Measurements from ENCODE around the gene ZNF208. TPM values are rescaled to one million over a fixed set of nuclear protein-coding genes. Genes with fewer than 3 reads are reported as not detected.

The ZNF208 gene
- total RNA-seq, 5 donors from 2014 or later (not counting 1 experiment from before 2014, with no cell fraction given) = 1.9 to 6.7 (median 3.2) TPM

- H3K9me3 ChIP-seq = peaks cover 15% of the 10 kb centered on the region
These were observed 40.3 kb downstream of the ZNF208 start for GRCh38 chr19:21970466-21970865.

GRCh38 chr19:21947775-21948174, 63.0 kb downstream of the ZNF208 start:
- no peak for ATAC-seq (replicated peaks in 1 of 4)
- Mint-ChIP-seq H3K4me3 (no peak overlapping the region), H3K9me3 (peaks cover 13 to 45% (median 45%) of the 10 kb centered on the region in 3 donors), H3K36me3 (peaks cover 3% of the 10 kb centered on the region), H3K27me3 (no peaks in the 10 kb centered on the region), H3K4me1 (no peaks in the 10 kb centered on the region), H3K27ac (no peak overlapping the region)
- no peaks in the 10 kb centered on the region for H3K36me3 ChIP-seq (ENCODE audit: control insufficient read depth in 2 of 2, extremely low read depth in 1 of 2, insufficient read depth in 1 of 2, low read length in 1 of 2)
- H3K27me3 ChIP-seq (replicated peaks in 1 of 2; ENCODE audit: control insufficient read depth in 2 of 2, extremely low read depth in 1 of 2, insufficient read depth in 2 of 2, low read length in 1 of 2) = no peaks in the 10 kb centered on the region
- peaks cover 6% of the 10 kb centered on the region for H3K9me3 ChIP-seq
- peak overlapping the region in 1 of 2 donors; percentile 57 for H3K4me3 ChIP-seq (ENCODE audit: control insufficient read depth in 1 of 2, extremely low read depth in 1 of 2, low read length in 1 of 2)
- 62% methylated on average over 3 of the region's 8 CpGs for WGBS (ENCODE audit: insufficient coverage)
- H3K4me1 ChIP-seq (ENCODE audit: control insufficient read depth in 1 of 2, extremely low read depth in 1 of 2, insufficient read depth in 2 of 2, low read length in 2 of 2) = no peaks in the 10 kb centered on the region
- no peak overlapping the region for H3K27ac ChIP-seq (ENCODE audit: low read length)
- CTCF ChIA-PET = no interaction called here
- POLR2A ChIA-PET = no interaction called here
- DNase-seq = peak in 1 of 35 experiments; percentile 1

More at GRCh38 chr19:21970466-21970865, 40.3 kb downstream of the ZNF208 start:
- Mint-ChIP-seq H3K27me3 (no peaks in the 10 kb centered on the region), H3K4me3 (no peak overlapping the region), H3K9me3 (peaks cover 15 to 63% (median 61%) of the 10 kb centered on the region in 3 donors), H3K27ac (no peak overlapping the region), H3K4me1 (no peaks in the 10 kb centered on the region), H3K36me3 (peaks cover 12% of the 10 kb centered on the region)
- DNase-seq (no peak), ATAC-seq (replicated peaks in 1 of 4) (no peak)
- no peaks in the 10 kb centered on the region for H3K27me3 ChIP-seq (replicated peaks in 1 of 2; ENCODE audit: control insufficient read depth in 2 of 2, extremely low read depth in 1 of 2, insufficient read depth in 2 of 2, low read length in 1 of 2)
- ChIA-PET POLR2A (no interaction called here), CTCF (no interaction called here)
- H3K27ac ChIP-seq (ENCODE audit: low read length) = no peak overlapping the region
- H3K36me3 ChIP-seq (ENCODE audit: control insufficient read depth in 2 of 2, extremely low read depth in 1 of 2, insufficient read depth in 1 of 2, low read length in 1 of 2) = no peaks in the 10 kb centered on the region
- H3K4me3 ChIP-seq (ENCODE audit: control insufficient read depth in 1 of 2, extremely low read depth in 1 of 2, low read length in 1 of 2) = no peak overlapping the region
- H3K4me1 ChIP-seq (ENCODE audit: control insufficient read depth in 1 of 2, extremely low read depth in 1 of 2, insufficient read depth in 2 of 2, low read length in 2 of 2) = no peaks in the 10 kb centered on the region
- no CpG with 5 or more reads among the region's 1 CpG for WGBS (ENCODE audit: insufficient coverage)

GRCh38 chr19:21940684-21941083, 70.1 kb downstream of the ZNF208 start:
- Histone ChIP-seq H3K27me3 (replicated peaks in 1 of 2; ENCODE audit: control insufficient read depth in 2 of 2, extremely low read depth in 1 of 2, insufficient read depth in 2 of 2, low read length in 1 of 2) (no peaks in the 10 kb centered on the region), H3K4me3 (ENCODE audit: control insufficient read depth in 1 of 2, extremely low read depth in 1 of 2, low read length in 1 of 2) (no peak overlapping the region), H3K36me3 (ENCODE audit: control insufficient read depth in 2 of 2, extremely low read depth in 1 of 2, insufficient read depth in 1 of 2, low read length in 1 of 2) (no peaks in the 10 kb centered on the region), H3K9me3 (no peaks in the 10 kb centered on the region), H3K27ac (ENCODE audit: low read length) (no peak overlapping the region), H3K4me1 (ENCODE audit: control insufficient read depth in 1 of 2, extremely low read depth in 1 of 2, insufficient read depth in 2 of 2, low read length in 2 of 2) (no peaks in the 10 kb centered on the region)
- Mint-ChIP-seq H3K36me3 (no peaks in the 10 kb centered on the region), H3K27ac (no peak overlapping the region), H3K4me3 (no peak overlapping the region), H3K9me3 (peaks cover 0 to 24% (median 21%) of the 10 kb centered on the region in 3 donors), H3K4me1 (no peaks in the 10 kb centered on the region), H3K27me3 (no peaks in the 10 kb centered on the region)
- ChIA-PET CTCF (no interaction called here), POLR2A (no interaction called here)
- DNase-seq (no peak), ATAC-seq (replicated peaks in 1 of 4) (no peak)
- 80% methylated on average over 30 of the region's 30 CpGs for WGBS (ENCODE audit: insufficient coverage)

- H3K36me3 ChIP-seq (ENCODE audit: control insufficient read depth in 2 of 2, extremely low read depth in 1 of 2, insufficient read depth in 1 of 2, low read length in 1 of 2) = no peaks in the 10 kb centered on the region
- no peaks in the 10 kb centered on the region for H3K9me3 ChIP-seq
- no peaks in the 10 kb centered on the region for H3K27me3 ChIP-seq (replicated peaks in 1 of 2; ENCODE audit: control insufficient read depth in 2 of 2, extremely low read depth in 1 of 2, insufficient read depth in 2 of 2, low read length in 1 of 2)
- H3K27ac Mint-ChIP-seq = no peak overlapping the region
- H3K27ac ChIP-seq (ENCODE audit: low read length) = no peak overlapping the region
- no peaks in the 10 kb centered on the region for H3K27me3 Mint-ChIP-seq
- no peaks in the 10 kb centered on the region for H3K4me1 Mint-ChIP-seq
- H3K36me3 Mint-ChIP-seq = no peaks in the 10 kb centered on the region
- H3K4me1 ChIP-seq (ENCODE audit: control insufficient read depth in 1 of 2, extremely low read depth in 1 of 2, insufficient read depth in 2 of 2, low read length in 2 of 2) = no peaks in the 10 kb centered on the region
- ATAC-seq (replicated peaks in 1 of 4) (no peak), DNase-seq (no peak)
- H3K9me3 Mint-ChIP-seq = peaks cover 4 to 15% (median 13%) of the 10 kb centered on the region in 3 donors
- 75% methylated on average over 4 of the region's 4 CpGs for WGBS (ENCODE audit: insufficient coverage)
- H3K4me3 Mint-ChIP-seq = no peak overlapping the region
- ChIA-PET CTCF (no interaction called here), POLR2A (no interaction called here)
- H3K4me3 ChIP-seq (ENCODE audit: control insufficient read depth in 1 of 2, extremely low read depth in 1 of 2, low read length in 1 of 2) = no peak overlapping the region
These were observed 76.2 kb downstream of the ZNF208 start for GRCh38 chr19:21934593-21934992.

- H3K4me1 Mint-ChIP-seq = no peaks in the 10 kb centered on the region
- no peak overlapping the region for H3K27ac ChIP-seq (ENCODE audit: low read length)
- DNase-seq (no peak), ATAC-seq (replicated peaks in 1 of 4) (no peak)
- no peaks in the 10 kb centered on the region for H3K27me3 Mint-ChIP-seq
- ChIA-PET CTCF (no interaction called here), POLR2A (no interaction called here)
- no peak overlapping the region for H3K4me3 Mint-ChIP-seq
- no peaks in the 10 kb centered on the region for H3K4me1 ChIP-seq (ENCODE audit: control insufficient read depth in 1 of 2, extremely low read depth in 1 of 2, insufficient read depth in 2 of 2, low read length in 2 of 2)
- H3K27ac Mint-ChIP-seq = no peak overlapping the region
- no peaks in the 10 kb centered on the region for H3K9me3 ChIP-seq
- H3K27me3 ChIP-seq (replicated peaks in 1 of 2; ENCODE audit: control insufficient read depth in 2 of 2, extremely low read depth in 1 of 2, insufficient read depth in 2 of 2, low read length in 1 of 2) = no peaks in the 10 kb centered on the region
- H3K36me3 ChIP-seq (ENCODE audit: control insufficient read depth in 2 of 2, extremely low read depth in 1 of 2, insufficient read depth in 1 of 2, low read length in 1 of 2) = no peaks in the 10 kb centered on the region
- WGBS (ENCODE audit: insufficient coverage) = 100% methylated on average over 1 of the region's 5 CpGs
- peaks cover 4 to 17% (median 13%) of the 10 kb centered on the region in 3 donors for H3K9me3 Mint-ChIP-seq
- H3K36me3 Mint-ChIP-seq = no peaks in the 10 kb centered on the region
- H3K4me3 ChIP-seq (ENCODE audit: control insufficient read depth in 1 of 2, extremely low read depth in 1 of 2, low read length in 1 of 2) = no peak overlapping the region
These were observed 76.6 kb downstream of the ZNF208 start for GRCh38 chr19:21934131-21934530.

GRCh38 chr19:21922276-21922675, 88.5 kb downstream of the ZNF208 start:
- no peak overlapping the region for H3K27ac Mint-ChIP-seq
- CTCF ChIA-PET = no interaction called here

GRCh38 chr19:21921691-21922180, 89.0 kb downstream of the ZNF208 start:
- no peak for ATAC-seq (replicated peaks in 1 of 4)
- H3K27me3 Mint-ChIP-seq = no peaks in the 10 kb centered on the region
- Histone ChIP-seq H3K36me3 (ENCODE audit: control insufficient read depth in 2 of 2, extremely low read depth in 1 of 2, insufficient read depth in 1 of 2, low read length in 1 of 2) (no peaks in the 10 kb centered on the region), H3K27me3 (replicated peaks in 1 of 2; ENCODE audit: control insufficient read depth in 2 of 2, extremely low read depth in 1 of 2, insufficient read depth in 2 of 2, low read length in 1 of 2) (no peaks in the 10 kb centered on the region), H3K4me1 (ENCODE audit: control insufficient read depth in 1 of 2, extremely low read depth in 1 of 2, insufficient read depth in 2 of 2, low read length in 2 of 2) (no peaks in the 10 kb centered on the region), H3K4me3 (ENCODE audit: control insufficient read depth in 1 of 2, extremely low read depth in 1 of 2, low read length in 1 of 2) (no peak overlapping the region), H3K27ac (ENCODE audit: low read length) (no peak overlapping the region), H3K9me3 (peaks cover 2% of the 10 kb centered on the region)
- DNase-seq = no peak
- peaks cover 20 to 53% (median 44%) of the 10 kb centered on the region in 3 donors for H3K9me3 Mint-ChIP-seq
- H3K36me3 Mint-ChIP-seq = no peaks in the 10 kb centered on the region
- ChIA-PET POLR2A (no interaction called here), CTCF (no interaction called here)
- no CpG with 5 or more reads among the region's 3 CpGs for WGBS (ENCODE audit: insufficient coverage)
- H3K4me3 Mint-ChIP-seq = no peak overlapping the region
- no peak overlapping the region for H3K27ac Mint-ChIP-seq
- H3K4me1 Mint-ChIP-seq = no peaks in the 10 kb centered on the region

More at GRCh38 chr19:21922276-21922675, 88.5 kb downstream of the ZNF208 start:
- ATAC-seq (replicated peaks in 1 of 4) (no peak), DNase-seq (no peak)
- H3K4me1 ChIP-seq (ENCODE audit: control insufficient read depth in 1 of 2, extremely low read depth in 1 of 2, insufficient read depth in 2 of 2, low read length in 2 of 2) = no peaks in the 10 kb centered on the region
- Mint-ChIP-seq H3K36me3 (no peaks in the 10 kb centered on the region), H3K4me3 (no peak overlapping the region), H3K9me3 (peaks cover 20 to 47% (median 38%) of the 10 kb centered on the region in 3 donors), H3K4me1 (no peaks in the 10 kb centered on the region), H3K27me3 (no peaks in the 10 kb centered on the region)
- WGBS (ENCODE audit: insufficient coverage) = 17% methylated on average over 1 of the region's 2 CpGs
- H3K27me3 ChIP-seq (replicated peaks in 1 of 2; ENCODE audit: control insufficient read depth in 2 of 2, extremely low read depth in 1 of 2, insufficient read depth in 2 of 2, low read length in 1 of 2) = no peaks in the 10 kb centered on the region
- no peak overlapping the region for H3K27ac ChIP-seq (ENCODE audit: low read length)
- POLR2A ChIA-PET = no interaction called here
- H3K4me3 ChIP-seq (ENCODE audit: control insufficient read depth in 1 of 2, extremely low read depth in 1 of 2, low read length in 1 of 2) = no peak overlapping the region
- H3K36me3 ChIP-seq (ENCODE audit: control insufficient read depth in 2 of 2, extremely low read depth in 1 of 2, insufficient read depth in 1 of 2, low read length in 1 of 2) = no peaks in the 10 kb centered on the region
- H3K9me3 ChIP-seq = peaks cover 2% of the 10 kb centered on the region
